Measurements from ENCODE around the gene FHAD1. TPM values are rescaled to one million over a fixed set of nuclear protein-coding genes. Genes with fewer than 3 reads are reported as not detected.

Gene FHAD1
- total RNA-seq, 8 experiments from 2014 or later: 0.38 to 3.1 (median 1.6) TPM

GRCh38 chr1:15331180-15331579 is 84.2 kb downstream of the FHAD1 start:
- in situ Hi-C loops (cut with MboI; ENCODE audit: low pct_unique_long_range_greater_than_20kb in 2 of 9, low sequenced_read_pairs in 9 of 9, unreplicated experiment in 9 of 9): loop anchor here in 1 of 9 experiments (25.0 kb wide), 1 partner anchor 106 kb away; the partner anchor contains the start of gene CTRC
- 80 to 100% (median 89%) methylated on average over 1 to 4 of the region's 5 CpGs; no CpG with 5 or more reads in 6 of the 10 experiments for WGBS, 10 experiments
- Histone ChIP-seq H3K27ac (no peak overlapping the region), H3K4me3 (no peak overlapping the region), H3K4me1 (replicated peaks in 1 of 2) (peaks cover 11 to 26% of the 10 kb centered on the region in 2 donors)
- ATAC-seq (replicated peaks in 6 of 8): no peak

GRCh38 chr1:15331734-15332133 is 84.7 kb downstream of the FHAD1 start:
- in situ Hi-C loops (cut with MboI; ENCODE audit: low pct_unique_long_range_greater_than_20kb in 2 of 9, low sequenced_read_pairs in 9 of 9, unreplicated experiment in 9 of 9): loop anchor here in 1 of 9 experiments (25.0 kb wide), 1 partner anchor 106 kb away; the partner anchor contains the start of gene CTRC
- Histone ChIP-seq H3K4me3 (no peak overlapping the region), H3K4me1 (replicated peaks in 1 of 2) (peaks cover 8 to 22% of the 10 kb centered on the region in 2 donors), H3K27ac (no peak overlapping the region)
- no peak for ATAC-seq (replicated peaks in 6 of 8)
- WGBS, 10 experiments: 69 to 100% (median 98%) methylated on average over 1 to 2 of the region's 2 CpGs; no CpG with 5 or more reads in 4 of the 10 experiments

GRCh38 chr1:15332525-15332924 is 85.5 kb downstream of the FHAD1 start:
- Histone ChIP-seq H3K4me1 (replicated peaks in 1 of 2) (peaks cover 3 to 21% of the 10 kb centered on the region in 2 donors), H3K27ac (no peak overlapping the region), H3K4me3 (no peak overlapping the region)
- in situ Hi-C loops (cut with MboI; ENCODE audit: low pct_unique_long_range_greater_than_20kb in 2 of 9, low sequenced_read_pairs in 9 of 9, unreplicated experiment in 9 of 9): loop anchor here in 1 of 9 experiments (25.0 kb wide), 1 partner anchor 105 kb away; the partner anchor contains the start of gene CTRC
- no peak for ATAC-seq (replicated peaks in 6 of 8)
- WGBS, 10 experiments: 80 to 100% (median 87%) methylated on average over 1 to 4 of the region's 4 CpGs; no CpG with 5 or more reads in 2 of the 10 experiments

- in situ Hi-C loops (cut with MboI; ENCODE audit: low pct_unique_long_range_greater_than_20kb in 2 of 9, low sequenced_read_pairs in 9 of 9, unreplicated experiment in 9 of 9): loop anchor here in 1 of 9 experiments (25.0 kb wide), 1 partner anchor 104 kb away; the partner anchor contains the start of gene CTRC
- 71 to 98% (median 90%) methylated on average over 2 to 11 of the region's 11 CpGs for WGBS, 10 experiments
- no peak overlapping the region for H3K27ac ChIP-seq
- no peak overlapping the region for H3K4me3 ChIP-seq
- peaks cover 6 to 20% of the 10 kb centered on the region in 2 donors for H3K4me1 ChIP-seq (replicated peaks in 1 of 2)
- ATAC-seq (replicated peaks in 6 of 8): no peak
These were observed 86.1 kb downstream of the FHAD1 start for GRCh38 chr1:15332952-15333715.

GRCh38 chr1:15334995-15335394 is 88.0 kb downstream of the FHAD1 start:
- Histone ChIP-seq H3K4me1 (replicated peaks in 1 of 2) (peaks cover 10 to 20% of the 10 kb centered on the region in 2 donors), H3K27ac (no peak overlapping the region), H3K4me3 (no peak overlapping the region)
- WGBS, 10 experiments: 79 to 100% (median 93%) methylated on average over 2 to 10 of the region's 10 CpGs; no CpG with 5 or more reads in 2 of the 10 experiments
- in situ Hi-C loops (cut with MboI; ENCODE audit: low pct_unique_long_range_greater_than_20kb in 2 of 9, low sequenced_read_pairs in 9 of 9, unreplicated experiment in 9 of 9): loop anchor here in 1 of 9 experiments (25.0 kb wide), 1 partner anchor 102 kb away; the partner anchor contains the start of gene CTRC
- no peak for ATAC-seq (replicated peaks in 6 of 8)

GRCh38 chr1:15336866-15337265 is 89.8 kb downstream of the FHAD1 start:
- peaks cover 15 to 25% of the 10 kb centered on the region in 2 donors for H3K4me1 ChIP-seq (replicated peaks in 1 of 2)
- ATAC-seq (replicated peaks in 6 of 8): peak in 3 of 8 experiments; percentile 53 to 73 (median 64)
- in situ Hi-C loops (cut with MboI; ENCODE audit: low pct_unique_long_range_greater_than_20kb in 2 of 9, low sequenced_read_pairs in 9 of 9, unreplicated experiment in 9 of 9): loop anchor here in 1 of 9 experiments (25.0 kb wide), 1 partner anchor 100 kb away; the partner anchor contains the start of gene CTRC
- WGBS, 10 experiments: 0 to 100% (median 88%) methylated on average over 1 to 7 of the region's 7 CpGs; no CpG with 5 or more reads in 4 of the 10 experiments
- no peak overlapping the region for H3K27ac ChIP-seq
- H3K4me3 ChIP-seq: no peak overlapping the region

GRCh38 chr1:15337656-15338402 is 90.8 kb downstream of the FHAD1 start:
- ATAC-seq (replicated peaks in 6 of 8): peak in 7 of 8 experiments; percentile 53 to 81 (median 75)
- Histone ChIP-seq H3K27ac (peak overlapping the region in 1 of 2 donors; percentile 41), H3K4me3 (no peak overlapping the region), H3K4me1 (replicated peaks in 1 of 2) (peaks cover 15 to 25% of the 10 kb centered on the region in 2 donors)
- 10 to 83% (median 71%) methylated on average over 2 to 13 of the region's 17 CpGs; no CpG with 5 or more reads in 1 of the 10 experiments for WGBS, 10 experiments
- in situ Hi-C loops (cut with MboI; ENCODE audit: low pct_unique_long_range_greater_than_20kb in 2 of 9, low sequenced_read_pairs in 9 of 9, unreplicated experiment in 9 of 9): loop anchor here in 1 of 9 experiments (25.0 kb wide), 1 partner anchor 99 kb away; the partner anchor contains the start of gene CTRC

- peak overlapping the region in 1 of 2 donors; percentile 70 for H3K27ac ChIP-seq
- H3K4me1 ChIP-seq (replicated peaks in 1 of 2): peaks cover 21 to 25% of the 10 kb centered on the region in 2 donors
- ATAC-seq (replicated peaks in 6 of 8): no peak
- no peak overlapping the region for H3K4me3 ChIP-seq
- in situ Hi-C loops (cut with MboI; ENCODE audit: low pct_unique_long_range_greater_than_20kb in 2 of 9, low sequenced_read_pairs in 9 of 9, unreplicated experiment in 9 of 9): loop anchor here in 1 of 9 experiments (25.0 kb wide), 1 partner anchor 98 kb away; the partner anchor contains the start of gene CTRC
- 80 to 100% (median 90%) methylated on average over 1 to 4 of the region's 4 CpGs for WGBS, 10 experiments
These were observed 92.5 kb downstream of the FHAD1 start for GRCh38 chr1:15339570-15339969.

GRCh38 chr1:15341228-15341627 is 94.2 kb downstream of the FHAD1 start:
- in situ Hi-C loops (cut with MboI; ENCODE audit: low pct_unique_long_range_greater_than_20kb in 2 of 9, low sequenced_read_pairs in 9 of 9, unreplicated experiment in 9 of 9): loop anchor here in 1 of 9 experiments (25.0 kb wide), 1 partner anchor 96 kb away; the partner anchor contains the start of gene CTRC
- no peak overlapping the region for H3K27ac ChIP-seq
- no peak overlapping the region for H3K4me3 ChIP-seq
- ATAC-seq (replicated peaks in 6 of 8): no peak
- 78 to 100% (median 88%) methylated on average over 1 to 2 of the region's 2 CpGs; no CpG with 5 or more reads in 3 of the 10 experiments for WGBS, 10 experiments
- H3K4me1 ChIP-seq (replicated peaks in 1 of 2): peaks cover 21 to 34% of the 10 kb centered on the region in 2 donors

- no peak overlapping the region for H3K4me3 ChIP-seq
- 43 to 89% (median 79%) methylated on average over 2 to 12 of the region's 12 CpGs for WGBS, 10 experiments
- peak in 3 of 8 experiments; percentile 5 to 51 (median 15) for ATAC-seq (replicated peaks in 6 of 8)
- peaks cover 21 to 34% of the 10 kb centered on the region in 2 donors for H3K4me1 ChIP-seq (replicated peaks in 1 of 2)
- in situ Hi-C loops (cut with MboI; ENCODE audit: low pct_unique_long_range_greater_than_20kb in 2 of 9, low sequenced_read_pairs in 9 of 9, unreplicated experiment in 9 of 9): loop anchor here in 1 of 9 experiments (25.0 kb wide), 1 partner anchor 95 kb away; the partner anchor contains the start of gene CTRC
- no peak overlapping the region for H3K27ac ChIP-seq
These were observed 94.8 kb downstream of the FHAD1 start for GRCh38 chr1:15341634-15342407.

- peaks cover 19 to 28% of the 10 kb centered on the region in 2 donors for H3K4me1 ChIP-seq (replicated peaks in 1 of 2)
- no peak overlapping the region for H3K4me3 ChIP-seq
- peak in 1 of 8 experiments; percentile 31 for ATAC-seq (replicated peaks in 6 of 8)
- 40 to 100% (median 80%) methylated on average over 2 to 4 of the region's 4 CpGs; no CpG with 5 or more reads in 2 of the 10 experiments for WGBS, 10 experiments
- H3K27ac ChIP-seq: no peak overlapping the region
- in situ Hi-C loops (cut with MboI; ENCODE audit: low pct_unique_long_range_greater_than_20kb in 2 of 9, low sequenced_read_pairs in 9 of 9, unreplicated experiment in 9 of 9): loop anchor here in 1 of 9 experiments (25.0 kb wide), 1 partner anchor 95 kb away; the partner anchor contains the start of gene CTRC
These were observed 95.5 kb downstream of the FHAD1 start for GRCh38 chr1:15342408-15342967.
